A172 (cell line): Measurements from ENCODE around the gene DNAJC15. TPM values are rescaled to one million over a fixed set of nuclear protein-coding genes. Genes with fewer than 3 reads are reported as not detected.

ENCODE experiments used
- DNase-seq: peaks from one replicate; pipeline ENCODE4 v3.0.0-alpha.2; 2015; ENCODE audit warnings: low spot score
- total RNA-seq: library from RNA; depleted of rRNA; stranded (reverse); fragments of >200 nt; shearing (Covaris generic); gene quantifications from 2 replicates; pipeline ENCODE4 v1.2.3, GENCODE V29; 2014

Gene DNAJC15
- total RNA-seq, 1 experiment from 2014 or later, result 3.4 TPM

DNA sequence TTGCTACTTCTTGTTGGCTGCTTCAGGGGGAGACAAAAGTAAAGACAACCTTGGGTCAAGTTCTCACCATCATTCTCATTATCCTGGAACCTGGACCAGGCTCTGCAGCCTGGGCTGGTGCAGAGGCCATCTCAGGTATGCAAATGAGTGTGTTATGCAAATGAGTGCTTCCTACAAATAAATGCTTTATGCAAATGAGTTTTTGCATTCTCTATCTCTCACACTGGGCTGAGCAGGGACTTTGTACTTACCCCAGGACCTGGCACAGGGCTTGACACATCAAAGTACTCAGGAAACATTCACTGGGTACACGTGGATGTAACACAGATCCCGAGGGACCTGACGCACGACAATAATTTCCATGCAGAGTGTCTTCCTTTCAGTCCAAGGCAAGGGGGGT lies 103.0 kb downstream of the DNAJC15 start:
- no peak for DNase-seq

DNA sequence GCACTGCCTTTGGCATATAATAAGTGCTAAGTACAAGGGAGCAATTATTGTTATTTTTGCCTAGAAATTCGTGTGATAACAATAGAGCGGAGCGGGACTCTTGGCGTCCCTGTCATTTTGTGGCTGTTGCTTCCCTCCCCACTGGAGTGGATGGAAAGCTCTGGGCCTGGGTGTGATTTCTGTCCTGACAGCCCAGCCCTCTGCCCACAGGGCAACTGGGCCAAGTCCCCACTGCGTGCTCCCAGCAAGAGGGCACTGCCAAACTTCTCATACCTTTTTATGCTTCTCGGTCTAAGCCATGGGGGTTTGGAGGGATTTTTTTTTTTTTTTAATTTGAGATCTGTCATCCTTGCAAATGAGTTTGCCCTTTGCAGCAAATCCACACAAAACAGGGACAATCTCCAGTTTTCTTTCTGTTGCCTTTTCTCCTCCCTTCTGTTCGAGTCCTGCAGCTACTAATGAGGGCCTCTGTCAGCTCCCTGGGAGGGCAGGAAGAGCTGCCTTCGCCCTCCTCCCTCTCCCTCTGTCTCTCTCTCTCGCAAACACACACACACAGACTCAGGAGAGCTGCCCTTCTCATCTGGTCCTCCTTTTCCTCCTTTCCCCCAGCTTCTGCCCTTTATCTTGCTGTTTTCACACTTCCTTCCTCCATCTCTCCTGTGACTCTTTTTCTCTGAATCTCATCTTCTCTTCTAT lies 103.9 kb downstream of the DNAJC15 start:
- DNase-seq, result no peak

DNA sequence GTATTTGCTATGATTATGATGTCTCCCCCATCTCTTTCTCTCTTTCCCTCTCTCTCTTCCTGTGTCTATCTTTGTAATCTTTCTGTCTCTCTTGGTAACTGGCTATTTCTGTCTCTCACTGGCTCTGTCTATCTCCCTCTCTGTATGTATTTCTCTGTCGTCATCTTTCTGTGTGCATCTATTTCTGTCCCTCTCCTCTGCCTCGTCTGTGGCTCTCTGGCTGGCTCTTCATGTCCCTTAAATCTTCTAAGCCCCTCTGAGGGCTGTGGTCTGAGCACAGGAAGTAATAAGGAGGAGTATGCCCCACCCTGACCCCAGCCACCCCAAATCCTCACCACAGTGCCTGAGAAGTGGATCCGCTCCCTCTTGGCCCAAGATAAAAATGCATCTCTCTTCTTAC lies 104.4 kb downstream of the DNAJC15 start:
- no peak for DNase-seq

DNA sequence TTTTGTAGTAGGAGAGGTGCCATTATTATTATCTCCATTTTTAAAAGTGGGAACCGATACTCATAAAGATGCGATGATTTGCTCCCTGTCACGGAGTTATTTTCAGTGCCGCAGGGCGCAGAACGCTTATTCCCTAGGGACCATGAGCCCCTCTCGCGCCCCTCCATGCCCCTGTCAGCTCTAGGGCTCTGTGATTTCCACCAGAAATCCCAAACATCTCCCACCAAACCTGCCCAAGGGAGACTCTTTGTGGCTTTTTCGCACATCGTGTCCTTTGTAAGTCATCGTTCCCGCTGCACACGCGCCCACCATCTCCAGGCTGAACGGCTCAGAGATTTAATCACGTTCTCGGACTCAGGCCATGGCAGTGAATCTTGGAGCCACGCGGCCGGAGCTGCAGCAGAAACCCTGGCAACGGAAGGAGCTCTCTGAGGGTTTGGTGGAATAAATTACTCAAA lies 105.1 kb downstream of the DNAJC15 start:
- DNase-seq, result no peak

DNA sequence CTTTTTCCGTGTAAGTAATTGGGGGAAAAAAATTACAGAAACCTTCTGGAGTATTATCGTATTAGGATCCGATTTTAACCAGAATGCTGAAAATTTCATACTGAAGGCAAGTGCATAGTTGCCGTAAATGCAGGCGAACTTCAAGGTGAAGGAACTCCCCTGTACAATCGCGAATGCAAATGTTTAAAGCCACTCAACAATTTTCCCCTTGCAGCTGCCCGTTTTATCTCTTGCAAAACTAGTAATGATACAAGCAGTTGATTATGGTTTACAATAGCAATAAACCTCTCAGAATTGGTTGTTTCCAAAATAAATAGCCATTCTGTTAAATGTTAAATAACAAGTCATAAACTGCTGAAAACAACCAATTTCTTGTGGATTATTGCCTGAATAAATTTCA lies 105.7 kb downstream of the DNAJC15 start:
- DNase-seq, result no peak

DNA sequence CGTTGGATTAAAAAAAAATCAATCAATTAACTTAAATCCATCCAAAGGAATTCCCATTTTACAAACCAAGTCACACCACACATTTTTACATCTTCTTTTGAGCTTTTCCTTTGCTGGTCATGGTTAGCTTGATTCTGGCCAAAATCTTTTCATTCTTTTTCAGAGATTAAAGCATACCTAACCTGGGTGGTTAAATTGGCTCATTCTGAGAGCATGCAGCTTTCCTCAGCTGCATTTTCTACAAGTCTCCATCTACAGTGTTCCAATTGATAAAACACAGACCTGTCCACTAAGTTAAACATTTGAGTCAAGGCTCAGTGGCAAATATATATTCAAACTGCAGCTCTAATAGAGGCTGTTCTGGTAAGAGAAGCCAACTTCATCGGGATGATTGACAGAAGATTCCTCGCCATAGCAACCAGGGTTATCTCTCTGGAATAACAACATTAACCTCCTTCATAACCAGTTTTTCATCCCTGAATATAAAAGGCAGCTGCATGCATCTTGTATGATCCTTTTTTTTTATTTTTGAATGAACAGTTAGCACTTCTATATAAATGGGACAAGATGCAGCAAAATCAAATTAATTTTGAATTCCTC lies 106.2 kb downstream of the DNAJC15 start:
- DNase-seq, result no peak

DNA sequence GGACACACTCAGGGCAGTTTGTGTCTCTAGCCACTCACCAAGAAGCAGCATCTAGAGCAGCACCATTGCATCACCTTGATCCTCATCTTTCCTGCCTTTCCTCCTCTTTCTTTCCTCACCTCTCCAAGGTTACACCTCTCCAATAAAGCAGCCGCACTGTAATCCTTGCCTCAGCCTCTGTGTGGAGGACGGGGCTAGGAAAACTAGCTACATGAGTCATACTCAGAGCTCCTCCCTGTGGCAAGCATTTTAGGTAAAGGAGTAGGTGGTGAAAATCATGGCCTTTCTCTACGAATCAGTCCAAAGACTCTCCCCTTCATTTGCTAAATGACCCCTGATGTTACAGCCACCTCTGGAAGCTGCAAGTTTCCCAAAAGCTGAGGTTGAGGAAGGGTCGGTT lies 108.9 kb downstream of the DNAJC15 start:
- DNase-seq, result peak; percentile 49

DNA sequence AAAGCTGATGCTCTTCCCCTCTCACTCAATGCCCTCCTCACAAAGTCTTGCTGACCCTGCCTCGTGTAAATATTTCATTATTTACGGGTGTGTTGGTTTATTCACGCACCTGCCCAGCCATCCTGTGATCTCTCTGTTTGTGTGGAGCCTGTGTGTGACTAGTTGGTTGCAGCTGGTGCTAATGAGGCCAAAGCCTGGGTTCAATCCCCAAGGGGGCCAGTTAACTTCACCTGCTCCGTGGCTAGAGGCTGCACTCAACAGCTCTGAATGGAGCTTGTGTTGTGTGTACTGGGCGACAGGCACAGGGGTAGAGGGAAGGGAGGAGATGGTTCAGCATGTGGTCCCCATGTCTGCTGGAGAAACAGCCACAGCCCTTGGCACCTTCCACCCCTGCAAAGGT lies 109.5 kb downstream of the DNAJC15 start:
- no peak for DNase-seq

DNA sequence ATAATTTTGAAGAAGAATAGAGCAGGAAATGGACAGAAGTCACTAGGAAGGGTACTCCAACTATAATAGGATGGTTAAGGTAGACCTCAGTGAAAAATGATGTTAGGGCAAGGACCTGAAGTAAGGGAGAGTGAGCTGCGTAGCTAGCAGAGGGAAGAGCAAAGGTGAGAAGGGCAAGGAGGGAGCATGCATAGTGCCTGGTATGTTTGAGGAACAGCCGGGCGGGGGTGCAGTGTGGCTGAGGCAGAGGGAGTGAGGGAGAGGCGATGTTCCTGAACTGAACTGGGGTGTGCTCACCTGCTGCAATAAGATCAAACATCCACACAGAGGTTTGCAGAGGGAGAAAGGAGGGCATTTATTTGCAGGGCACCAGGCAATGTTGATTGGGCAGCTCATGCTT lies 110.4 kb downstream of the DNAJC15 start:
- DNase-seq, result no peak

DNA sequence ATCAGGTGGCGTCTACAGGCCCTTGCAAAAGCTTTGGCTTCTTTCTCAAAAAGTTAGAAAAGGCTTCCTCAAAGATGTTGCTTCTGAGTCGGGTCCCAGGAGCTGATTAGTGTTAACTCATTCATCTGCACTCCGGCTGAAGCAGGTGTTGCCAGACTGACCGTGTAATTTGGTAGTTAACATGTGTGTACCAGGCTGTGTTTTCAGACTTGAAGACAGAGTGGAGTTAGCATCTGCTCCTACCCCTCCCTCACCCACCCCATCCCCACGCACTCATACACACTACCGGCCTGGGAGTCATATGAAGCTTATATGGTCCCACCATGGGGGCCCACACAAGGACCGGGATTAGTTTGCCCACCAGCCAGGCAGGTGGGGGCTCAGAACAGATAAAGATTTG lies 111.5 kb downstream of the DNAJC15 start:
- DNase-seq, result no peak

DNA sequence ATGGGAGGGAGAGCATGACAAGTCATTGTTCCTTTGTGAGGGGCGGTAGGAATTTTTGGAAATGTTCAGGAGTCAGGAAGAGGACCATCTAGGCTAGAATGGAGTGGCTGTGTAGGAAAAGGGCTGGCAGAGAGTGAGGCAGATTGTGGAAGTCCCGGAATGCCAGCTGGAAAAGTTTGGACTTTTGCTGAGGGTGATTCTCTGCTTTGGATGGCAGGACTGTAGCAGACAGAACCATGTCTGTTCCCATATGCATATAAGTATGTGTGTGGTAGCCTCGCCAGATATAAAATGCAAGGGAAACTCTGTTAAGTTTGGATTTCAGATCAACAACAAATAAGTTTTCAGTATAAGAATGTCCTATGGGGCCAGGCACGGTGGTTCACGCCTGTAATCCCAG lies 112.1 kb downstream of the DNAJC15 start:
- DNase-seq, result no peak

DNA sequence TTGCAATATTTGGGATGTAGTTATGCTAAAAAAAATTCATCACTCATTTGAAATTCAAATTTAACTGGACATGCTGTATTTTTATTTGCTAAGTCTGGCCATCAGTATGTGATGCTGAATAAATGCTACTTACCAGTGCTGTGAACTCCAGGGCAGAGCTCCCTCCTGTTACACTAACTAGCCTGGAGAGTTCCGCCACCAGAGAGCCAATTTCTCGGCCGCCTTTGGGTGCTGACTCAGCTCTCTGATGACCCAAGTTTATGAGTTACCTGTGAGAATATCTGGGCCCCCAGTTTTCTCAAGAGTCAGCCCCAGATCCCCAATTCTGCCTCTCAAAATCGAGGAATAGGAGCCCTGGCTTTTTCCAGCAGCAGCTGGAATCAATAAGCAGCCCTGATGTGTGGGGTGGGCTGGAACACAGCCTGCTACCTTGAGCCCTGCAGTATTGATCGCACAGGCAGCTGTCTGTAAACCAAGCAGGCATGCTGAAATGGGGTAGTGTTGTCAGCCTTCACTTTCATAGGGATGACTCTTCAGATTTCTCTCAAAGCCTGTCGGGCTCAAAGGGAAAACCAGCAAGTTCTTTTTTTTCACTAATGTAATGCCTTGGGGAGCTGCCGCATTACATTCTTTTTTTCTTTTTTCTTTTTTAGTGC lies 113.7 kb downstream of the DNAJC15 start:
- DNase-seq, result no peak

DNA sequence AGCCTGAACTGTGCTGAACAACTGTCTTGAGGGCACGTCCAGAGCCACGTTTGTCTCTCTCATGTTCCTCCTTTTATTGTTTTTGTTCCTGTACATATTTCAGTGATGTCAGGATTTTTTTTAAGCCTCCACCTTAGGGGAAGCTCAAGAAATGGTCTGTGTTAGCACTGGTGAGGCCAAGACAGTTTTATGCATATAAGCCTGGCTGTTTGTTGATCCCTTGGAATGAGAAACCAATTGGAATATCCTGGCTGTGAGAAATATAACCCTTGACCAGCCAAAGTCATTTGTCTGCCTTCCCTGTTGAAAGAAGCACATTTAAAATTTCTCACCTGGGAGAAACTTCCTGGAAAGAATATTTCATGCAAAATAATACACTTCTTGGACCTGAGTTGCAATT lies 115.8 kb downstream of the DNAJC15 start:
- no peak for DNase-seq

DNA sequence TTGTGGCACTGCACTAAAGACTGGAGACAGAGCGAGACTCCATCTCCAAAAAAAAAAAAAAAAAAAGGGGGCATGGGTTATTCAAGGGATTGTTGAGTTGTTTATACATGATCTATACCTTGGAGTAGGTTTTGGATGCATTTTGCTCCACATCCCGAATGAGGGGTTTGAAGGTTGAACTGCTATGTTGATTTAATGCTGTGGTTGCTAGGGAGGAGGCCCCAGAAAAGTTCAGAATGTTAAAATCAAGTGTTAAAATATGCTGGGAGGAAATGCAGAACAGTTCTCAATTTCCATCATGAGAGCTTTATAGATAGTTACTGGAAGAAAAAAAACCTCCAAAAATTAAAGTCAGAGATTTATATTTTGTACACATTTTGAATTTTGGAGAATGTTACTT lies 116.5 kb downstream of the DNAJC15 start:
- no peak for DNase-seq

DNA sequence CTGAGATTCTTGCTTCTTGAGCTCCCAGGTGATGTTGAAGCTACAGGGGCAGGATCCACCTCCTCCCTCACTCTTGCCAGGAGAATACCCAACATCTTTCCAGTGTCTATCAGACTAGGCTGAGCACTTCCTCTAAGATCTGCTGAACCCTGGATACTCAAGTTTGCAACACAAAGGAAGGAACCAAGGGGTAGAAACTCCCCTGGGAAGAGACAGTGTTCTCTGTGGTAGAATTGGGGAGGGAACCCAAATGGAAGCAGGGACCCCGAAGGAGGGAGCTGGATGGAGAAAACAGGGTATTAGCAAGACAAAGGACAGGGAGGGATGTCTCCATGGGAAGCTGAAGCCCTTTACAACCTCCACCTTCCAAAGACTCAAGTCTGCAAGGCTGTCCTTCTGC lies 117.6 kb downstream of the DNAJC15 start:
- DNase-seq, result no peak

DNA sequence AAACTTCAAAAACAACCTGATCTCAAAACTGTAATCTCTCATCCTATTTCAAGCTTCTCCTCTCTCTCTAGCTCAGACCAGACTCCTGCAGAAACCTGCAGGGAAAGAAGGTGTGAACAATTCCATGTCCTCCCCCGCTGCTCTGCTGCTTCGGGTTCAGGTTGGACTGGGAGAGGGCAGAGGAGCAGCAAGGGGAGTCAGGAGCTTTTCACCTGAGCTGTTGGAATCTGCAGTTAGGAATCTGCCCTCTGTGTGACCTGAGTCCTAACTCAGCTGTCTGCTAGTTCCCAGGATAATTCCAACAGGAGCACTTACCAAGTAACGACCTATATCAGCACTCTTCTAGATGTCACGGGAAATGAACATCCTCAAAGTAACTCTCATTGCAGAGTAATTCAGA lies 118.3 kb downstream of the DNAJC15 start:
- no peak for DNase-seq

DNA sequence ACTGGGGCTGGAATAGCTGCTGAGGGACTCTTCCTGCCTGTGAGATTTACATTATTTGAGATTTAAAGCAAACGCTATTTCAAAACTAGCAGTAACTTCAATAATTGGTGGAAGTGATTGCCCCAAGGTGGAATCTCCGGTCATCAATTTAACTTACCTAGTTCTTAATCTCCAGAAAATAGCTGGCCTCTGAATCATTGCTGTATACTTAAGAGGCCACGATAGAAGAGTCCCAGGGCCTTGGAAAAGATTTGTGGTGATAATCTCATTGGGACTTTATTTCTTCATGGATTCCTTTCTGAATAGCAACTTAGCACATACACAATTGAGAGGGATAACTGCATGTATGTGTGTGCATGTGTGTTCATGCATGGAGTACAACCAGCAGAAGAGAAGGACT lies 120.2 kb downstream of the DNAJC15 start:
- DNase-seq, result no peak

DNA sequence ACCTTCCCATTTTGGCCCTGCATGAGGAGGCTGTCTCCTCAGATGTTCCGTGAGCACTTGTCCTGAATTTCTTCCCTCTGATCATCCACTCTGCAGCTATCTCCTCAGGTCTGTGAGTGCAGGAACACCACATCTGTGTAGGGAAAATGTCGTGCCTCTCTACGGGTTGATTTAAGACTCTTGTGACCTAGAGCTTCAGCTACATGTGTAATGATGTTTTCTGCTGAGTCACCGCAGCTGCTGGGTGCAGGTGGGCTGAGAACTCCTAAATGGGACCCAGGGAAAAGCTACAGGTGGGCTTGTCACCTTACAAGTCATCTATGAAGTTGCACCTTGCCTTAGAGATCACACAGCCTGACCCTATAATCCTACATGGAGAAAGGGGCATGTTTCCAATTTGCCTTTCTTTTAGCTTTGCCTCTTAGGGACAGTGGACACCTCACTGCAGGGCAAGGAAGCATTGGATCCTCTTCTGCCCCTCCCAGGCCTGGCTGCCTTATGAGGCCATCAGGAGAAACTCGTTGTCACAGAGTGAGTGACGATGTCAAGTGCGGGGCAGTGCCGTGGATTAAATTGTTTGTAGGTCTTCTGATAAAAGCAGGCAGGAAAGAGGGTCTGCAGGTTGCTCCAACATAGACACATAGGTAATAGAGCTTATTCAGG lies 122.3 kb downstream of the DNAJC15 start:
- no peak for DNase-seq

DNA sequence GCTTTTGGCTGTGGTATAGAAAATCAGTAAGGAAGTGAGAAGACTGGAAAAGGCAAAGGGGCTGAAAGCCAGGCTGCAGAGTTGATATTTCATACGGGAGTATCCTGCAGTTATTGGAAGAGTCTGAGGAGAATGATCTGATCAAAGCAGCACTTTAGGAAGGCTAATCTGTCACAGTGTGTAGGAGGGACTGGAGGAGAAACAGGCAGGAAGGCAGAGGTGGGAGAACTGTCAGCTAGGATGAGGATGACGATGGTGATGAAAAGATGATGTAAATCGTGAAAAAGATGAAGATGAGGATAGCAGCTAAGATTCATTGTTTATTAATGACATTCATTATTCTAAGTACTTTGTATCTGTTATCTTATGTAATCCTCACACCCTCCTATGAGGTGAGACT lies 123.0 kb downstream of the DNAJC15 start:
- no peak for DNase-seq

DNA sequence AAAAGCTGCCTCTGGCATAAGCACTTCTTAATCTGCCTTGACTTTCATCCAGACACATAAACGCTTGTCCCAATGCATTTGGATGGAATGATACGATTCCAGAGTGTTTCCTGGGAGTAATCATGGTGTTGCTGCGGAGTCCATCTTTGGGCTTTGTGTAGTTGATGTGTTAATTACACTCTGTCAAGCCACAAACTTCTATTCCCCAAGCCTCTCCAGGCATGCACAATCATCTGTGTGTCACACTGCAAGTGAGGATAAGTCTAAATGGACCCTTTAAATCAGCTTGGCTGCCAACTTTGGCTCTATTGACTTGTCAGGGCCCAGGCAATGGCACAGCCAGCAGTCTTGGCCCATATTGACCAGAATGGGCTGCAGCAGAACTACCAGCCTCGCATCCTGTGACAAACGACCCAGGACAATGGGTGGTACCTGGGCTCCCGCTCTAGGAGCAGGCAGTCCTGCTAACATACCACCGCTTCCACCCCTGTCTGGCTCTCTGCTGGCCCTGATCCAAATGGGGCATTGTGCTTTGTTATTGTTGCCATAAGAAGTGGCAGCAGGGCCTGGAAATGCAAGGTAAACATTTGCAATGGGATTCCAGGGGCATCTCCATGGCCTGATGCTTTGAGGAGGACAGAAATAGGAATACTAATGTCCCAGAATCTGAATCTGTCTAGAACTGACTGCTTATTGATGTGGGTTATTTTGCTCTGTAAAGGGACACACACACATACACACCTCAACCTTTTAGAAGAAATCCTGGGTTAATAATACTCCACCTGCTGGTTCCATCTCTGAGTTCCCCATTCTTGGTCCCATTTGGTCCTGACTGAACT lies 127.2 kb downstream of the DNAJC15 start:
- no peak for DNase-seq

DNA sequence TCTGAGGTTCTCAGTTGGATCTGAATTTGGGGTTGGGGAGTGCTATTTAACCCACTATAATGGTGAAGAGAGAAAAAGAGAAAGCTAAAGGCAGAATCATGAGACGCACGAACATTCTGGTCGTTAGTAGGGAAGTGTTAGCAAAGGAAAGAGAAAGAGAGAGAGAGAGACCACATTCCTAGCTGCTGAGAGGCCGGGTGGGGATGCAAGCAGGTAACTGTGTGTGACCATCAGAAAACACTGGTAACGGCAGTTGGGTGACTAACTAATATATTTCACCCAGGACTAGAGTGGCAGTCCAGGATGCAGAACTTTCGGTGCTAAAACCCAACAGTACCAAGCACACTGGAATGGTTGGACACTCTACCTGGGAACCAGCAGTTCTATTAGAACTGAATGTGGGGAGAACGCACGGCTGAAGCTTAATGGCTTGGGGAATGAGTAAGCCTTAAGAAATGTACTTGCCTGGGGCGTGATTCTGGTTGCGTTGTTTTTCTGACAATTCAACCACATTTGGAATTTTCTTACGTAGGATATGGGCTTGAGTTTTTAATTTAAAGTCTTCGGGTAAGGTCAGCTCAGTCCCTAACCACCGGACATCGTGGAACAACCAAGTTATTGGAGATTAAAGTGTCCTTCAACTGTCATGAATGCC lies 130.2 kb downstream of the DNAJC15 start:
- DNase-seq, result peak; percentile 83
